ENCODE measurements around the gene CYSLTR2.

DNA sequence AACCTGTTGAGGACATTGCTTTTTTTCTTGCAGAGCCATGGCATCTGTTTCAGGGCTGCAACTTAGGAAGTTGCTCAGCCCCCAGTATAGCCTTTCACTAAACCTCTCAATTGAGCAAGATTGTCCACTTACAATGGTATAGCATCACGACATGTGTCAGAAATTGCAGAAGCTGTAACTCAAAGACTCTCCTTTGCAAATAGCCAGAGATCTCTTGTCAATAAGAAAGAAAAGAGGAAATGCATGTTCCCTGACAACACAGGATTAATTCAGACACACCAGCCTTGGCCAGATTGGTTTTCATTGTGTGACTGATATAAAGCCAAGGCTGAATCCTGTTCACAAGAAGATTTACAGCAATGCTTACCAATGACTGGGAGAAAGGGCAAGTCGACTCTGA, 38.7 kb upstream of the CYSLTR2 start:
- TF ChIP-seq, protein P1, sequence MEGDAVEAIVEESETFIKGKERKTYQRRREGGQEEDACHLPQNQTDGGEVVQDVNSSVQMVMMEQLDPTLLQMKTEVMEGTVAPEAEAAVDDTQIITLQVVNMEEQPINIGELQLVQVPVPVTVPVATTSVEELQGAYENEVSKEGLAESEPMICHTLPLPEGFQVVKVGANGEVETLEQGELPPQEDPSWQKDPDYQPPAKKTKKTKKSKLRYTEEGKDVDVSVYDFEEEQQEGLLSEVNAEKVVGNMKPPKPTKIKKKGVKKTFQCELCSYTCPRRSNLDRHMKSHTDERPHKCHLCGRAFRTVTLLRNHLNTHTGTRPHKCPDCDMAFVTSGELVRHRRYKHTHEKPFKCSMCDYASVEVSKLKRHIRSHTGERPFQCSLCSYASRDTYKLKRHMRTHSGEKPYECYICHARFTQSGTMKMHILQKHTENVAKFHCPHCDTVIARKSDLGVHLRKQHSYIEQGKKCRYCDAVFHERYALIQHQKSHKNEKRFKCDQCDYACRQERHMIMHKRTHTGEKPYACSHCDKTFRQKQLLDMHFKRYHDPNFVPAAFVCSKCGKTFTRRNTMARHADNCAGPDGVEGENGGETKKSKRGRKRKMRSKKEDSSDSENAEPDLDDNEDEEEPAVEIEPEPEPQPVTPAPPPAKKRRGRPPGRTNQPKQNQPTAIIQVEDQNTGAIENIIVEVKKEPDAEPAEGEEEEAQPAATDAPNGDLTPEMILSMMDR (conservative IDR thresholded peaks at IDR 0.05 in 1 of 2, IDR thresholded peaks at IDR 0.05 in 1 of 2; ENCODE audit: extremely low read depth in 1 of 2, insufficient read depth in 1 of 2, low read depth in 1 of 2, low read length in 2 of 2), result no peak
- no peak for TF ChIP-seq EZH2 (IDR thresholded peaks at IDR 0.05; ENCODE audit: borderline replicate concordance, low read length)

Data from mammary epithelial cell (primary cell).